Measurements from ENCODE around the gene OTUB2.

Gene OTUB2

DNA sequence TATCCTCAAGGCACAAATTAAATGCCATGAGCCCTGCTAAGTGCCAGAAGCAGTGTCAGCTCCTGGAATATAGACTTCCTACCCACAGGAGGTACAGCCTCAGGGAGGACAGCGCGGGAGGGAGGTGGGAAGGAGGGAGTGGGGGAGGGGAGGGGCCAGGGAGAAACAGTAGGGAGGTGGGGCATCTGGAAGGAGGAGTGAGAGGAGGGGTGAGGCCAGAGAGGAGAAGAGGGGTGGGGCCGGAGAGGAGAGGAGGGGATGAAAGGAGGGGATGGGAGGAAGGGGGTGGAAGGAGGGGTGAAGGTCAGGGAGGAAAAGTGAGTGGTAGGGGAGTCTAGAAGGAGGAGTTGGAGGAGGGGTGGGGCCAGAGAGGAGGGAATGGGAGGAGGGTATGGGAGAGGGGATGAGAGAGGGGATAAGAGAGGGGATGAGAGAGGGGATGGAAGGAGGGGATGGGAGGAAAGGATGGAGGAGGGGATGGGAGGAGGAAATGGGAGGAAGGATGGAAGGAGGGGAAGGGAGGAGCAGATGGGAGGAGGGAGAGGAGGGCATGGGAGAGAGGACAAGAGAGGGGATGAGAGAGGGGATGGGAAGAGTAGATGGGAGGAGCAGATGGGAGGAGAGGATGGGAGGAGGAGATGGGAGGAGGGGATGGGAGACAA lies 38.2 kb upstream of the OTUB2 start:
- Mint-ChIP-seq H3K27ac (no peak overlapping the region), H3K9me3 (no peaks in the 10 kb centered on the region), H3K27me3 (peaks cover 19% of the 10 kb centered on the region), H3K36me3 (no peaks in the 10 kb centered on the region), H3K4me1 (peaks cover 6% of the 10 kb centered on the region), H3K4me3 (no peak overlapping the region)
- ATAC-seq (ENCODE audit: low read depth), result no peak
- DNase-seq (ENCODE audit: low spot score in 2 of 2), result no peak

DNA sequence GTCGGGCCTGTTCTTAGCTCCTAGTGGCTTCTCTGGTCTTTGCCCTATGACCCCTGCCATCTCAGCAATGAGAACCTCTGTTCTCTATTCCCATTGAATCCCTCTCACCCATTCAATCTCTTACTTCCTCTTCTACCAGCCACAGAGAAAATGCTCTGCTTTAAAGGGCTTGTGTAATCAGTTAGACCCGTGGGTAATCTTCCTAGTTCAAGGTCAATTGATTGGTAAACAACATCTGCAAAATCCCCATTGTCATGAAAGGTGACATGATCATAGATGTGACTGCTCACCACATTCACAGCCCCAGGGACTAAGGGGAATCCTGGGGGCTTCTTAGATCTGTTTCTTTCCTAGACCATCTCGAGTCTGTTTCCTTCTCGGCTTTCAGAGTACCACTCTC lies 36.2 kb upstream of the OTUB2 start:
- peaks cover 6% of the 10 kb centered on the region for H3K4me1 Mint-ChIP-seq
- H3K4me3 Mint-ChIP-seq, result no peak overlapping the region
- H3K9me3 Mint-ChIP-seq, result no peaks in the 10 kb centered on the region
- DNase-seq (ENCODE audit: low spot score in 2 of 2) (no peak), ATAC-seq (ENCODE audit: low read depth) (peak; percentile 80)
- H3K27me3 Mint-ChIP-seq, result peaks cover 14% of the 10 kb centered on the region
- no peaks in the 10 kb centered on the region for H3K36me3 Mint-ChIP-seq
- no peak overlapping the region for H3K27ac Mint-ChIP-seq

DNA sequence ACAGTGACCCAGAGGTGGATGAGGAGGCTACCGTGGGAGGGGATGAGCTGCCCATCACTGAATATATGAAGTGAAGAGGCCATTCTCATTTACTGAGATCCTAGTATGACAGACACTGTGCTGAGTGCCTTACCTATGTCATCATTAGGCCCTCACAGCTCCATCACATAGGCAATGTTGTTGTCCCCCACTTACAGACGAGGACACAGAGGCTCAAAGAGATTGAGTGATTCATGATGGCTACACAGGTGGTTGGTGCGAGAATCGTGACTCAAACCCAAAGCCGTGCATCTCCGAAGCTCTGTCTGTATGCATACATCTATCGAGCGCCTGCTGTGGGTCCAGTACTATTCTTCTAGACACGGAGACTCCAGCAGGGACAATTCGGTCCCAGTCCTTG lies 34.9 kb upstream of the OTUB2 start:
- H3K4me3 Mint-ChIP-seq, result no peak overlapping the region
- no peak overlapping the region for H3K27ac Mint-ChIP-seq
- DNase-seq (ENCODE audit: low spot score in 2 of 2) (no peak), ATAC-seq (ENCODE audit: low read depth) (no peak)
- no peaks in the 10 kb centered on the region for H3K9me3 Mint-ChIP-seq
- peaks cover 16% of the 10 kb centered on the region for H3K27me3 Mint-ChIP-seq
- H3K36me3 Mint-ChIP-seq, result no peaks in the 10 kb centered on the region
- peaks cover 6% of the 10 kb centered on the region for H3K4me1 Mint-ChIP-seq

DNA sequence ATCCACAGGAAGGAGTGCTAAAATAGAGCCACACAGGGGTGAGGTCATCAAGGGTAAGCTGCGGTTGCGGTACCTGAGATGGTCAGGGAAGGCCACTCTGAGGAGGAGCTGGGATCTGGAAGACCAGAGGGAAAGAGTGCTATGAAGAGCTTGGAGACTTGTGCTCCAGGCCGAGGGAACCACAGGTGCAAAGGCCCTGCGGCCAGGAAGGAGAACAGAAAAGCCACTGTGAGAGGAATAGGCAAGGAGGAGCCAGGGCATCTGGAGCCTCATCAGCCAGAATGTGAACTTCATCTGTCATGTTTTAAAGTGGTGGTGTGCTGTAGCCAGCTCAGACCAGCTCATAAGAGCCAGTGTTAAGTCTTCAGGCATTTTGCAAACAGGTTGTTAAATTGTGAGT lies 34.5 kb upstream of the OTUB2 start:
- Mint-ChIP-seq H3K36me3 (no peaks in the 10 kb centered on the region), H3K27ac (no peak overlapping the region), H3K27me3 (peaks cover 18% of the 10 kb centered on the region), H3K4me3 (no peak overlapping the region), H3K4me1 (peaks cover 6% of the 10 kb centered on the region), H3K9me3 (no peaks in the 10 kb centered on the region)
- DNase-seq (ENCODE audit: low spot score in 2 of 2) (no peak), ATAC-seq (ENCODE audit: low read depth) (no peak)

DNA sequence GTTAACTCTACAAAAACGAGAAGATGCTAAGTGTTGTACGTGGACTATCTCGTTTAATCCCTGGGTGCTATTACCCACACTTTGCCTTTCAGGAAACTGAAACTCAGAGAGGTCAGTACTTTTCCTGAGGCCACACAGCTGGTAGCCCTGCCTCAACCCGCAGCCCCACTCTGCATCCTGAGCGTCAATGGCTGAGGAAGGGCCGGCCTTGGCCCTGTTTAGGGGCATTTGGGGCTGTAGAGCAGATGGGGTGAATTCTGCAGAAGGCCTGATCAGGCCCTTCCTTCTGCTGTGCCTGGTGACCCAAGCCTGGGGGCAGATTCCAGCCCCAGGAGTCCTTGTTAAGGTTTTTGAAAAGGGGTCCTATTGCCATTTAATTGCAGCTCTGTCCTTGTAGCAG lies 32.8 kb upstream of the OTUB2 start:
- Mint-ChIP-seq H3K9me3 (no peaks in the 10 kb centered on the region), H3K27ac (no peak overlapping the region), H3K27me3 (peaks cover 24% of the 10 kb centered on the region), H3K36me3 (no peaks in the 10 kb centered on the region), H3K4me3 (no peak overlapping the region), H3K4me1 (peaks cover 6% of the 10 kb centered on the region)
- ATAC-seq (ENCODE audit: low read depth) (no peak), DNase-seq (ENCODE audit: low spot score in 2 of 2) (no peak)

DNA sequence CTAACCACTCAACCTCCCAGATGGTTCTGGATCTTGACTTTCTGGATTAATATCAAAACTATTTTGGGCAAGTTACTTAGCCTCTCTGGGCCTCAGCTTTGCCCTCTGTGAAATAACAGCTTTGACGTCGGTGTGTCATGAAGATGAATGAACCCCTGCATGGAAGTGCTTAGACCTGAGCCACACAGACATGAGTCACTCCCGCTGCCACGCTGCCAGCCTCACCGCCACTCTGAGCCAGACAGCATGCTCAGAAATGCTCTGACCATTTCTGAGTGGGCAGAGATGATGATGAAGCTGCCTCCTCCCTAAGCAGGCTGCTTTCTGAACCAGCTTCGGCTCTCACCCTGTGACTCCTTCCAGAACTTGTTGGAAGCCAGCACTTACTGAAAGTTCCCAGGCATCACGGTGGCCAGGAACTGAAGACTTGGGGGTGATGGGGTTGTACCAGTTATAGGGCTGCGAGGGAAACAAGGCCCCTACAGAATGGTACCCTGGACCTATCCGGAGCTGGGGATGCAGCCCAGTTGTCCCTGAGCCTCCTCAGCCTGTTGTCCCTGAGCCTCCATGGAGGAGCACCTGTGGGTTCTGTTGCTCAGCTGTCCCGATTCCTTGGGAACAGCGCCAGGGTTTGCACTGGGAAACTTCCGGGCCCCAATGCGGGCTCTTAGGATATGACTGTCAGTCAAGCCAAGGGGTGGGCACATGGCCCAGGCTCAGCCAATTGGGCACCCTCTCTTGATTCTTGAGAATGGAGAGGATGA lies 31.0 kb upstream of the OTUB2 start:
- no peaks in the 10 kb centered on the region for H3K9me3 Mint-ChIP-seq
- no peaks in the 10 kb centered on the region for H3K36me3 Mint-ChIP-seq
- ATAC-seq (ENCODE audit: low read depth) (no peak), DNase-seq (ENCODE audit: low spot score in 2 of 2) (no peak)
- peaks cover 26% of the 10 kb centered on the region for H3K27me3 Mint-ChIP-seq
- H3K4me1 Mint-ChIP-seq, result peaks cover 2% of the 10 kb centered on the region
- no peak overlapping the region for H3K4me3 Mint-ChIP-seq
- no peak overlapping the region for H3K27ac Mint-ChIP-seq

DNA sequence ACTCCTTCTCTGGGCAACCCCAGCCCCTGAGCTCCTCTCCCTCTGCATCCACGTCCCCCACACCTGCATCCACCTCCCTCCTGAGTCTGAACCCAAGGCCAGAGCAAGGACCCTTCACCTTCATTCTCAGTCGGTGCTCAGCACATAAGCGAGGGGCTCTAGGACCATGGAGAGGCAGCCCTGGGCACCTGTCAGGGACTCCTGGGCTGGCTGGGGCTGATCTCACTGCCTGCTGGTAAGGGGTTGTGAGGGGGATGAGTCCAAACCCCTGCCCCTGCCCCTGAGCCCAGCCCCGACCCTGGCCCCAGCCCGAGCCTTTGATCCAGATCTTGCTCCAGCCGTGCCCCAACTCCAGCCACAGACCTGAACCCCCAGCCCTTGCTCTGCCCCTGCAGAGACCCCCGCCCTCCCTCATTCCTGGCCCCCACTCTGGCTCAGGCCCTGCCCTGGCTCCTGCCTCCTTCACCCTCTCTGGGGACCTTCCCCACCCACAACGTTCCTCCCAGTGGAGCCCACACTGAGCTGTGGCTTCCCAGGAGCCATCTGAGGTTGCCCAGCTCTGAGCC lies 29.9 kb upstream of the OTUB2 start:
- DNase-seq (ENCODE audit: low spot score in 2 of 2) (no peak), ATAC-seq (ENCODE audit: low read depth) (no peak)
- H3K36me3 Mint-ChIP-seq, result no peaks in the 10 kb centered on the region
- H3K4me3 Mint-ChIP-seq, result no peak overlapping the region
- no peak overlapping the region for H3K27ac Mint-ChIP-seq
- H3K9me3 Mint-ChIP-seq, result no peaks in the 10 kb centered on the region
- peaks cover 27% of the 10 kb centered on the region for H3K27me3 Mint-ChIP-seq
- no peaks in the 10 kb centered on the region for H3K4me1 Mint-ChIP-seq

DNA sequence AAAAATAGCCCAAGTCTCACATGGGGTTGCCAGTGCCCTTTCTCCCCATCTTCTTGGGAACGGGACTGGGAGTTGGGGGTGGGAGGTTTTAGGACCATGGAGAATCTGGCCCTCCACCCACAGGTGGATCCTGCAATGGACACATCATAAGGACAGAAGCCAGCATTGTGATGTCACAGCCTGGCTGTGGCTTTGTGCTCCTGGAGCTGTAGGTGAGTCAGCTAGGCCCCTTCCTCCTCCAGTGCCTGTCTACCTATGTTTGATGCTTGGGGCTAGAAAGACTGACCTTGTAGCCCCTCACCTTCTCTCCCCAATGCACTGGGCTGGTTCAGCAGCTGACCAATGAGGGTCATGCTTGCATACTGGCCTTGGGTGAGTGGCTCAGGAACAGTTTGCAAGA lies 29.1 kb upstream of the OTUB2 start, which contains the start of gene CCDC197:
CCDC197 (plus strand) TSS at position 220 of the 400 bp plus-strand sequence. CDS start 831 bp downstream, outside the sequence.
- DNase-seq (ENCODE audit: low spot score in 2 of 2) (no peak), ATAC-seq (ENCODE audit: low read depth) (no peak)
- Mint-ChIP-seq H3K4me3 (no peak within 1 kb of the TSS), H3K36me3 (no peaks in the 10 kb centered on the region), H3K4me1 (no peaks in the 10 kb centered on the region), H3K27ac (no peak within 1 kb of the TSS), H3K9me3 (no peaks in the 10 kb centered on the region), H3K27me3 (peaks cover 21% of the 10 kb centered on the region)

DNA sequence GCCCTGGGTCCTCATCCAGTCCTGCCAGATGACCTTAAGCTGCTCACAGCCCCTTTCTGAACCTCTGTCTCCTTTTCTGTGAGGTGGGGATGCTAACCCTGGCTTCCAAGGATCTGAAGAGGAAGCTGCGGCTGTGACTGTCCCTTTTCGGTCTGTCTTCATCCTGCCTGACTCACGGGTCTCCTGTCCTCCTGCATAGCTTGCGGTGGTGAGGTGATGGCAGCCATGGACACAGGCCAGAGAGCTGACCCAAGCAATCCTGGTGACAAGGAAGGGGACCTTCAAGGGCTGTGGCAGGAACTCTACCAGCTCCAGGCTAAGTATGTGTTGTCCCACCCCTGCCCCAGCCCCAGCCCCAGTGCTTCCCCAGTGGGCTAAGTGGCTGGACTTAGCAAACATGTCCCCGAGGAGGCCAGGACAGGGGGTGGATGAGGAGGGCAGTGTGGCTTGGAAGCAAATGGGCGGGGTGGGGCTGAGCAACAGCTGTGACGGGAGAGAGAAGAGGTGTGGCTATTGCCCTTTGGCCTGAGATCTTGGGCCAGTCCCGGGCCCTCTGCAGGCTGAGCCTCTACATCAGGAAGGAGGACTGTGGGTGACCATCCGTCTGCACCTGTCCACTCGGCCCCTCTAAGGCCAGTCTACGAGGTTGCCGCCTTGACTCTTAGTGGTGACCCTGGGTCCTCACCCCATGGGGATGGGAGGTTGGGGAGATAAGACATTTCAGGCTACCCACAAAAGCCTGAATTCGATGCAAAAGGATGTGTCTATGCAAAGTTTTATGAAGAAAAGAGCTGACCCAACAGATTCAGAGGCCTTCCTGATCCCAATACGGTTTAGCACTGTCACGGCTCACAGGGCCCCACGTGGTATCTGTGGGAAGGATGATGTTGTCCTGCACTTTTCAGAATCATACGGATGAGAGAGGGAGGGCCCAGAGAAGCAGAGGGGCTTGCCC lies 27.9 kb upstream of the OTUB2 start:
- Mint-ChIP-seq H3K4me3 (no peak overlapping the region), H3K4me1 (no peaks in the 10 kb centered on the region), H3K27me3 (peaks cover 21% of the 10 kb centered on the region), H3K9me3 (no peaks in the 10 kb centered on the region), H3K36me3 (no peaks in the 10 kb centered on the region), H3K27ac (no peak overlapping the region)
- ATAC-seq (ENCODE audit: low read depth) (no peak), DNase-seq (ENCODE audit: low spot score in 2 of 2) (no peak)

DNA sequence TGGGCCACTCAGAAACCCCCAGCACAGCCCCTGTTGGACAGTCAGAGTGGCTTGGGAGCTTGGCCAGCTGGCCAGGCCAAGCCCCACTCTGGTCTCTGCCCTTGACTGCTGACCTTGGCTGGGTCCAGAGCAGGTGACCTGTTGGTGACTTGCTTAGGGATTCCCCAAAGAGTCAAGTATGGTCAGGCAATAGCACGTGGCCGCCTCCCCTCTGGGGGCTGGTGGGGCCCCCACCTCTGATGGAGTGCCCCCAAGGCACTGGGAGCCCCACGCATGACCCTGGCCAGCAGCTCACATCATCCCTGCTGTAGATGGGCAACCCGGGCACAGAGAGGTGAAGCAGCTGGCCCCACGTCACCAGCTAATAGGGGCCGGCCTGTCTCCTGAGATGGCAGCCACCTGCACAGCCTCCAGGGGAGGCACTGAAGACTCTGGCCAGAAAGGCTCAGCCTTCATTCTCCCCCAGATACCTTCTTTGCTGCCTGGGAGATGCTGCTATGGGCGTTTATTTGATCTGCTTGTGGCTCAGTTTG lies 27.2 kb upstream of the OTUB2 start:
- peaks cover 25% of the 10 kb centered on the region for H3K27me3 Mint-ChIP-seq
- H3K27ac Mint-ChIP-seq, result no peak overlapping the region

DNA sequence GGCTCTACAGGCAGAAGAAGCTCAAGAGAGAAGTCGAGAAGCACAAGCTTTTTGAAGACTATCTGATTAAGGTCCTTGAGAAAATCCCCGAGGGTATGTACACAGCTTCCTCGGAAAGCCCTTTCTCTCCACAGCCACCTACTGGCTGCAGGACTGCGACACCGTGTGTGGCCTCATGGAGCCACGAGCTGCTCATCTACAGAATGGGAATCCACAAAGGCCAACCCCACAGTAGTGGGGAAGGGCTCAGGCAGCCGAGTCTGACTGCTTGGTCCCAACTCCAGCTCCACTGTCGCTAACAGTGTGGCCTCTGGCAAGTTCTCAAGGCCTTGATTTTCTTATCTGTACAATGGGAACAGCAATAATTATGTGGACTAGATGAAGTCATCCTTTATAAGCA lies 26.6 kb upstream of the OTUB2 start:
- Mint-ChIP-seq H3K4me1 (no peaks in the 10 kb centered on the region), H3K27me3 (peaks cover 25% of the 10 kb centered on the region), H3K9me3 (no peaks in the 10 kb centered on the region), H3K36me3 (no peaks in the 10 kb centered on the region), H3K4me3 (no peak overlapping the region), H3K27ac (no peak overlapping the region)
- DNase-seq (ENCODE audit: low spot score in 2 of 2) (no peak), ATAC-seq (ENCODE audit: low read depth) (no peak)

More for the DNA sequence above, 27.2 kb upstream of the OTUB2 start:
- Mint-ChIP-seq H3K9me3 (no peaks in the 10 kb centered on the region), H3K4me1 (no peaks in the 10 kb centered on the region), H3K36me3 (no peaks in the 10 kb centered on the region), H3K4me3 (no peak overlapping the region)
- DNase-seq (ENCODE audit: low spot score in 2 of 2), result no peak
- ATAC-seq (ENCODE audit: low read depth), result no peak

DNA sequence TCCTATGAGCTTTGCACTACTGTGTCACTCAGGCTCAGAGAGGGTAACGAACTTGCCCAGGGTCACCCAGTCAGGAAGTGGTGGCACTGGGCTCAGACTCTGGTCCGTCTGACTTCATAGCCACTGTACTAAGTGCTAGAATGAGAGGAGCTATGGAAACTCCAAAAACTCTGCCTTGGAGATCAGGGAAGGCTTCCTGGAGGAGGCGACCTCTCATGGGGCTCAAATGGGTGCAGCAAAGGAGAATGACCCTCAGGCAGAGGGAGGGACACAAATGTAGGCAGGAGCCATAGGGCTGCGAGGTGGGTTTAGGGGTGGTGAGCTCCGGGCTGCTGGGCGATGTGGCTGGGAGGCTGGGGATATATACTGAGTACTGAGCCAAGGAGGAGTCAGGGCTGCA lies 25.9 kb upstream of the OTUB2 start:
- Mint-ChIP-seq H3K27me3 (peaks cover 31% of the 10 kb centered on the region), H3K36me3 (no peaks in the 10 kb centered on the region), H3K4me3 (no peak overlapping the region), H3K27ac (no peak overlapping the region), H3K4me1 (peaks cover 3% of the 10 kb centered on the region), H3K9me3 (no peaks in the 10 kb centered on the region)
- DNase-seq (ENCODE audit: low spot score in 2 of 2) (no peak), ATAC-seq (ENCODE audit: low read depth) (no peak)

DNA sequence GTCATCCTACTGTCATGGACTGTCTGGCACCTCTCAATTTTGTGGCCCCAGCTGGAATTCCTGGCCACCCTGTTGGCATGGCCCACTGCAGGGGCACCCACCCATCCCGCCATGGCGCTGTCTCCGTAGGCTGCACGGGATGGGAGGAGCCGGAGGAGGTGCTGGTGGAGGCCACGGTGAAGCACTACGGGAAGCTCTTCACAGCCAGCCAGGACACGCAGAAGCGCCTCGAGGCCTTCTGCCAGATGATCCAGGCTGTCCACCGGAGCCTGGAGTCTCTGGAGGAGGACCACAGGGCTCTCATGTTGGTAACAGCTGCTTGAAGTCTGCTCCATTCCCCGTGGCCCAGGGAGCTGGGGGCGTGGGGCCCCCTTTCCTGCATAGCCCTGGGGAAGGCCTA lies 25.1 kb upstream of the OTUB2 start:
- no peak for DNase-seq (ENCODE audit: low spot score in 2 of 2)

More for the DNA sequence above, 25.1 kb upstream of the OTUB2 start:
- Mint-ChIP-seq H3K9me3 (no peaks in the 10 kb centered on the region), H3K36me3 (no peaks in the 10 kb centered on the region), H3K4me3 (no peak overlapping the region), H3K4me1 (peaks cover 4% of the 10 kb centered on the region), H3K27ac (no peak overlapping the region), H3K27me3 (peaks cover 28% of the 10 kb centered on the region)
- no peak for ATAC-seq (ENCODE audit: low read depth)
